ENCODE data around the gene SLC4A5.

DNA sequence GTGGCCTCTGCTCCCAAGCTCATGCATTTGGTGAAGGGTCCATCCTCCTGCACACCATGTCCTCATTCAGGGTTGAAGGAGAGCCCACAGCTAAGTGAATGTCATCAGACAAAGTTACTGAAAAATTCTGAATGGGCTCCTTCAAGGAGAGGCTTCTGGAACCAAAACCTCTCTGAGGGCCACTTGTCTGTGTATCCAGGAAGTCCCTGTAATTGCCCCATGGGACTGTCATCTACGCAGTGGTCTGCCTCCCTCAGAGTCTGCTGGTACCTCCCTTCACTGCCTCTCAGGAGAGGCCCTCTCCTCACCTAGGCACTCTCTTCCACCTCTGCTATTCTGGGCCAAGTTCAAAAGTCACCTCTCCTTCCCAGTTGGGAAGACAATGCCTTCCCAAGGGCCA, 68.0 kb downstream of the SLC4A5 start:
- TF ChIP-seq ZNF274 (IDR thresholded peaks at IDR 0.05; ENCODE audit: low read depth, low read length) (no peak), SUZ12 (IDR thresholded peaks at IDR 0.05; ENCODE audit: extremely low read depth, insufficient read depth, insufficient read length) (no peak)

Measured in NT2/D1 (cell line).